ENCODE data around the gene TNFRSF19.

TNFRSF19 gene

GRCh38 chr13:23629566-23630272 is 59.5 kb downstream of the TNFRSF19 start:
- DNase-seq = no peak

- DNase-seq = no peak
Measured at GRCh38 chr13:23630349-23631093, 60.3 kb downstream of the TNFRSF19 start.

GRCh38 chr13:23631311-23632047 is 61.3 kb downstream of the TNFRSF19 start:
- DNase-seq = no peak

- no peak for DNase-seq
Measured at GRCh38 chr13:23632048-23632582, 61.9 kb downstream of the TNFRSF19 start.

- DNase-seq = no peak
Measured at GRCh38 chr13:23632741-23633140, 62.5 kb downstream of the TNFRSF19 start.

GRCh38 chr13:23634897-23635296 is 64.7 kb downstream of the TNFRSF19 start:
- no peak for DNase-seq

GRCh38 chr13:23636360-23636759 is 66.1 kb downstream of the TNFRSF19 start:
- DNase-seq = no peak

- no peak for DNase-seq
Measured at GRCh38 chr13:23637829-23638228, 67.6 kb downstream of the TNFRSF19 start.

GRCh38 chr13:23639674-23640073 is 69.5 kb downstream of the TNFRSF19 start:
- DNase-seq = no peak

GRCh38 chr13:23642110-23642509 is 71.9 kb downstream of the TNFRSF19 start:
- no peak for DNase-seq

GRCh38 chr13:23643338-23644125 is 73.3 kb downstream of the TNFRSF19 start:
- no peak for DNase-seq

- no peak for DNase-seq
Measured at GRCh38 chr13:23644126-23644419, 73.9 kb downstream of the TNFRSF19 start.

- no peak for DNase-seq
Measured at GRCh38 chr13:23644527-23645138, 74.4 kb downstream of the TNFRSF19 start.

- DNase-seq = no peak
Measured at GRCh38 chr13:23645851-23646250, 75.6 kb downstream of the TNFRSF19 start.

GRCh38 chr13:23651439-23651838 is 81.2 kb downstream of the TNFRSF19 start:
- DNase-seq = no peak

GRCh38 chr13:23651887-23652286 is 81.7 kb downstream of the TNFRSF19 start:
- no peak for DNase-seq

- DNase-seq = no peak
Measured at GRCh38 chr13:23652909-23653726, 82.9 kb downstream of the TNFRSF19 start.

- no peak for DNase-seq
Measured at GRCh38 chr13:23654111-23655110, 84.2 kb downstream of the TNFRSF19 start.

GRCh38 chr13:23655321-23655720 is 85.1 kb downstream of the TNFRSF19 start:
- no peak for DNase-seq
